ENCODE results near the gene RIMBP3C.
"Not testable (repeated sequence)": the region's sequence is repeated elsewhere in the genome, so short reads cannot be mapped to it uniquely, and the experiment has no call there.

The RIMBP3C gene

DNA sequence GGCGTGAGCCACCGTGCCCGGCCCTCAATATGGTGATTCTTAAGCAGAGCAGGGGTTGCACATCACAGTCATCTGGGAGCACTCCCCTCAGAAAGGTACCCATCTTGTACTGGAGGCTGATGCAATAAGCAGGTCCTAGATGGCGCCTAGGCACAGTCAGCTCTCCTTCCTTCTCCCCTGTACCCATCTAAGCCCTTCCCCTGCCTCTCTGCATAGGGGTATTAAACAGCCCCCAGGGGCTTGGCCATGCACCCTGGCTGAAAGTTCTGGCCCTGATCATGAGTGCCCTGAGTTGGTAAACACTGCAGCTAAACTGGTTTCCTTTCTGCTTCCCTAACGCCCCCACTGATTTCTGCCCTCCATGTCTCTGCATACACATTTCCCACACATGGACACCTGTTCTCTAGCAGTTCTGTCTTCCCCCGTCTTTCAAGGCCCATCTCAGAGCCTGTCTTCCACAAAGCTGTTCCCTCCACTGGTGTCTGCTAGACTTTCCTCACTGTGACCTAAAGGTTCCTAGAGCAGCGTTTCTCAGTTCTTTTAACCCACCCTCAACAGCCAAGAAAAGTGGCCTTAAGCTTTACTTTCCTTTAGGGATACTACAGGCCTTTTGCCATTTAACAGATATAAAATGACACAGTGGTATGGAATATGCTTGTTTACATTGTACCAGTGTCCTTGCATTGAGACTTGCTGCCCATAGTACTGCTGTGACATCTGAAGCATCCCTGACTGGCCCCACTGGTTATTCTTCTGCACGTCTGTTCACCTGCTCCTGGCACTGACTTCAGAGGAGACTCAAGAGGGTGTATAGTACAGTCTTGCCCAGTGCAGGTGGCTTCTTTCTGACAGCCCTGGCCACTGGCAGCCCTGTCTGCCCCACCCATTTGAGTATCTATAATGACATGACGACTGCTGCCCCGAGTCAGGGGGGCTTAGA lies 31.8 kb upstream of the RIMBP3C start:
- H3K9me3 Mint-ChIP-seq (ENCODE audit: low read depth) = no peaks in the 10 kb centered on the region
- peak overlapping the region; percentile 70 for H3K4me3 Mint-ChIP-seq
- H3K36me3 Mint-ChIP-seq = no peaks in the 10 kb centered on the region
- H3K27ac Mint-ChIP-seq = peak overlapping the region; percentile 75
- H3K4me1 Mint-ChIP-seq (ENCODE audit: low read depth) = peaks cover 53% of the 10 kb centered on the region
- no peaks in the 10 kb centered on the region for H3K27me3 Mint-ChIP-seq

DNA sequence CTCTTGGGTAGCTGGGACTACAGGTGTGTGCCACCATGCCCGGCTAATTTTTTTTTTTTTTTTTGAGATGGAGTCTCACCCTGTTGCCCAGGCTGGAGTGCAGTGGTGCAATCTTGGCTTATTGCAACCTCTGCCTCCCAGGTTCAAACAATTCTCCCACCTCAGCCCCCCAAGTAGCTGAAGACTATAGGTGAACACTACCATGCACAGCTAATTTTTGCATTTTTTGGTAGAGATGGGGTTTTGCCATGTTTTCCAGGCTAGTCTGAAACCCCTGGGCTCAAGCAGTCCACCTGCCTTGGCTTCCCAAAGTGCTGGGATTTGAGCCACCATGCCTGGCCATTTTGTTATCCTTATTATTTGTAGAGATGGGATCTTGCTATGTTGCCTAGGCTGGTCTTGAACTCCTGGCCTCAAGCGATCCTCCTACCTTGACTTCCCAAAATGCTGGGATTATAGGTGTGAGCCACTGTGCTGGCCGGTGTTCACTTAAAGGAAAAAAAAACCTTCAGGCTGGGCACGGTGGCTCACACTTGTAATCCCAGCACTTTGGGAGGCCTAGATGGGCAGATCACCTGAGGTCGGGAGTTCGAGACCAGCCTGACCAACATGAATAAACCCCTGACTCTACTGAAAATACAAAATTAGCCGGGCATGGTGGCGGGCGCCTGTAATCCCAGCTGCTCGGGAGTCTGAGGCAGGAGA lies 29.9 kb upstream of the RIMBP3C start:
- not testable (repeated sequence) for H3K27ac Mint-ChIP-seq; H3K4me3 Mint-ChIP-seq; H3K9me3 Mint-ChIP-seq (ENCODE audit: low read depth); H3K36me3 Mint-ChIP-seq; H3K27me3 Mint-ChIP-seq
- peaks cover 53% of the 10 kb centered on the region for H3K4me1 Mint-ChIP-seq (ENCODE audit: low read depth)

DNA sequence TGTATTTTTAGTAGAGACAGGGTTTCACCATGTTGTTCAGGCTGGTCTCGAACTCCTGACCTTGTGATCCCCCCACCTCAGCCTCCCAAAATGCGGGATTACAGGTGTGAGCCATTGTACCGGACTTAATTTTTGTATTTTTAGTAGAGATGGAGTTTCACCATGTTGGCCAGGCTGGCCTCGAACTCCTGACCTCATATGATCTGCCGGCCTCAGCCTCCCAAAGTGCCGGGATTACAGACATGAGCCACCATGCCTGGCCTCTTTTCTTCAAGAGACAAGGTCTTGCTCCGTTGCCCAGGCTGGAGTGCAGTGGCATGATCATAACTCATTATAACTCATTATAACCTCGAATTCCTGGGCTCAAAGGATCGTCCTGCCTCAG lies 29.4 kb upstream of the RIMBP3C start:
- not testable (repeated sequence) for H3K4me3 Mint-ChIP-seq; H3K36me3 Mint-ChIP-seq; H3K9me3 Mint-ChIP-seq (ENCODE audit: low read depth); H3K27me3 Mint-ChIP-seq; H3K27ac Mint-ChIP-seq
- H3K4me1 Mint-ChIP-seq (ENCODE audit: low read depth) = peaks cover 55% of the 10 kb centered on the region

DNA sequence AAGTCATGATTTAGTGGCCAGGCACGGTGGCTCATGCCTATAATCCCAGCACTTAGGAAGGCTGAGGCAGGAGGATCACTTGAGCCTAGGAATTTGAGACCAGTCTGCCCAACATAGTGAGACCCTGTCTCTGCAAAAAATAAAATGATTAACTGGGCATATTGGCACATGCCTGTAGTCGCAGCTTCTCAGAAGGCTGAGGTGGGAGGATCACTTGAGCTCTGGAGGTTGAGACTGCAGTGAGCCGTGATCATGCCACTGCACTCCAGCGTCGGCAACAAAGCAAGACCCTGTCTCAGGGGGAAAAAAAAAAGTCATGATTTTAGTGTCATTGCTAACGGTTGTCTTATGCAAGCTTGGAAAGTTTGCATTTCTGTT lies 28.2 kb upstream of the RIMBP3C start:
- H3K27ac Mint-ChIP-seq = no peak overlapping the region
- no peaks in the 10 kb centered on the region for H3K36me3 Mint-ChIP-seq
- H3K4me1 Mint-ChIP-seq (ENCODE audit: low read depth) = peaks cover 50% of the 10 kb centered on the region
- no peak overlapping the region for H3K4me3 Mint-ChIP-seq
- H3K27me3 Mint-ChIP-seq = no peaks in the 10 kb centered on the region
- H3K9me3 Mint-ChIP-seq (ENCODE audit: low read depth) = no peaks in the 10 kb centered on the region

DNA sequence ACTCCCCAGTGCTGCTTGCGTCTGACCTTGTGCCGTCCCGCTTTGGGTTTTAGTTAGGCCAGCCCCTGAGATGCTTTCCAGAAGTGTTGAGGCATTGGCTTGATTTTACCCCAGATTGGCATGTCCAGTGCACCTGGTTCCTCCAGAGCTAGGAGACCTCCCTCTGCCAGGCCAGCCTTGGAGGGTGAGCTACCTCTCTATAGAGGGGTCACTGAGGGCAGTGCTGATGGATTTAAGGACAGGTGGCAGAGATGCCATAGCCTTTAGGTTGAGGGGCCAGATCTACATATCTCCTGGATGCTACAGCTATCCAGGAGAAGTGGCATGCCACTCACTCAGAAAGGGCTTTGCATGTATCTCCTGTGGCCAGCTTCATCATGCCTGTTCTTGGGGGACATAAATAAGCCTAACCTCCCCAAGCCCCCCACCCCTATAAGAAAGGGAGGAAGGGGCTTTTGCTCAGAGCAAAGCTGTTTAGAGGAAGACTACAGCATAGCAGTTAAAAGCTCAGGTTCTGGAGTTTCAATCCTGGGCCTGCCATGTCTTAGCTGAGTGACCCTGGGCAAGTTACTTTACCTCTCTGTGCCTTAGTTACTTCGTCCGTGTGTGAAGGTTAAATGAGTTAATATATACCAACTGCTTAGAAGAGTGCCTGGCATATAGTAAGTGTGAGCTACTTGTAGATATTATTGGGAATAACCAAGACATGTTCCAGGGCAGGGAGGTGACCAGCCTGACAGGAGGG lies 22.7 kb upstream of the RIMBP3C start:
- no peaks in the 10 kb centered on the region for H3K27me3 Mint-ChIP-seq
- H3K36me3 Mint-ChIP-seq = peaks cover 10% of the 10 kb centered on the region
- no peak overlapping the region for H3K27ac Mint-ChIP-seq
- H3K4me3 Mint-ChIP-seq = no peak overlapping the region
- H3K4me1 Mint-ChIP-seq (ENCODE audit: low read depth) = peaks cover 75% of the 10 kb centered on the region
- no peaks in the 10 kb centered on the region for H3K9me3 Mint-ChIP-seq (ENCODE audit: low read depth)

DNA sequence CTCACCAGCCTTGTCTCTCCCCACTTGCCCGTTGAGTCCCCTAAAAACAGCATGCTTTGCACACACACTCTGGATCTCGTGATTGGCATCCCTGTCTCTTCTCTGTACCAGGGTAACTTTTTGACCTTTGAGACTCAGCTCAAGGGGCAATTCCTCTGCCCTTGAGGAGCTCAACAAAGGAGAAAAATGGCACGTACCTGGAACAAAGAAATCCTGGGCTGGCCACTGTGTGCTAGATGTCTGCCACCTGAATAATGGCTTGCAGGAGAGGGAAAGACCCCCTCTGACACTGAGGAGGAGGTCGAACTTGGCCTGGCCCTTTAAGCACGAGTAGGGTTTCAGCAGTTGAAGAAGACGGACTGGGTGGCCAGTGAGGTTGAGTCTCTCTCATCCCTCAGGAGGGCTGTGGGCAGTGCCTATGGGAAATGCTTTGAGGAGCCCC lies 22.1 kb upstream of the RIMBP3C start:
- H3K36me3 Mint-ChIP-seq = peaks cover 10% of the 10 kb centered on the region
- H3K27ac Mint-ChIP-seq = no peak overlapping the region
- no peak overlapping the region for H3K4me3 Mint-ChIP-seq
- peaks cover 75% of the 10 kb centered on the region for H3K4me1 Mint-ChIP-seq (ENCODE audit: low read depth)
- no peaks in the 10 kb centered on the region for H3K9me3 Mint-ChIP-seq (ENCODE audit: low read depth)
- no peaks in the 10 kb centered on the region for H3K27me3 Mint-ChIP-seq

GRCh38 chr22:21571679-21572078 lies 20.4 kb upstream of the RIMBP3C start:
- H3K4me3 Mint-ChIP-seq = peak overlapping the region; percentile 64
- peaks cover 10% of the 10 kb centered on the region for H3K36me3 Mint-ChIP-seq
- peak overlapping the region; percentile 86 for H3K27ac Mint-ChIP-seq
- no peaks in the 10 kb centered on the region for H3K27me3 Mint-ChIP-seq
- no peaks in the 10 kb centered on the region for H3K9me3 Mint-ChIP-seq (ENCODE audit: low read depth)
- H3K4me1 Mint-ChIP-seq (ENCODE audit: low read depth) = peaks cover 62% of the 10 kb centered on the region

GRCh38 chr22:21570398-21570797 lies 19.1 kb upstream of the RIMBP3C start:
- Mint-ChIP-seq H3K4me1 (ENCODE audit: low read depth) (peaks cover 58% of the 10 kb centered on the region), H3K36me3 (peaks cover 10% of the 10 kb centered on the region), H3K4me3 (peak overlapping the region; percentile 94), H3K27me3 (no peaks in the 10 kb centered on the region), H3K9me3 (ENCODE audit: low read depth) (no peaks in the 10 kb centered on the region), H3K27ac (peak overlapping the region; percentile 87)

- no peaks in the 10 kb centered on the region for H3K27me3 Mint-ChIP-seq
- H3K9me3 Mint-ChIP-seq (ENCODE audit: low read depth) = no peaks in the 10 kb centered on the region
- peak overlapping the region; percentile 87 for H3K27ac Mint-ChIP-seq
- H3K36me3 Mint-ChIP-seq = peaks cover 10% of the 10 kb centered on the region
- peaks cover 57% of the 10 kb centered on the region for H3K4me1 Mint-ChIP-seq (ENCODE audit: low read depth)
- H3K4me3 Mint-ChIP-seq = peak overlapping the region; percentile 94
Observed at GRCh38 chr22:21569459-21570170, 18.4 kb upstream of the RIMBP3C start.

DNA sequence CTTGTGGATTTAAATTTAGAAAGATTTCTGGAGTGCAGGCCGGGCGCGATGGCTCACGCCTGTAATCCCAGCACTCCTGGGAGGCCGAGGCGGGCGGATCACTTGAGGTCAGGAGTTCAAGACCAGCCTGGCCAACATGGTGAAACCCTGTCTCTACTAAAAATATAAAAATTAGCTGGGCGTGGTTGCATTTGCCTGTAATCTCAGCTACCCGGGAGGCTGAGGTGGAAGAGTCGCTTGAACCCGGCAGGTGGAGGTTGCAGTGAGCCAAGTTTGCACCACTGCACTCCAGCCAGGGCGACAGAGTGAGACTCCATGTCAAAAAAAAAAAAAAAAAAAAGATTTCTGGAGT lies 17.8 kb upstream of the RIMBP3C start:
- Mint-ChIP-seq H3K36me3 (peaks cover 10% of the 10 kb centered on the region), H3K4me3 (peak overlapping the region; percentile 94), H3K4me1 (ENCODE audit: low read depth) (peaks cover 52% of the 10 kb centered on the region)
- H3K27me3 Mint-ChIP-seq; H3K9me3 Mint-ChIP-seq (ENCODE audit: low read depth); H3K27ac Mint-ChIP-seq: not testable (repeated sequence)

GRCh38 chr22:21568347-21569075 lies 17.2 kb upstream of the RIMBP3C start:
- Mint-ChIP-seq H3K4me3 (peak overlapping the region; percentile 94), H3K9me3 (ENCODE audit: low read depth) (no peaks in the 10 kb centered on the region), H3K4me1 (ENCODE audit: low read depth) (peaks cover 46% of the 10 kb centered on the region), H3K36me3 (peaks cover 10% of the 10 kb centered on the region), H3K27ac (peak overlapping the region; percentile 91), H3K27me3 (no peaks in the 10 kb centered on the region)

DNA sequence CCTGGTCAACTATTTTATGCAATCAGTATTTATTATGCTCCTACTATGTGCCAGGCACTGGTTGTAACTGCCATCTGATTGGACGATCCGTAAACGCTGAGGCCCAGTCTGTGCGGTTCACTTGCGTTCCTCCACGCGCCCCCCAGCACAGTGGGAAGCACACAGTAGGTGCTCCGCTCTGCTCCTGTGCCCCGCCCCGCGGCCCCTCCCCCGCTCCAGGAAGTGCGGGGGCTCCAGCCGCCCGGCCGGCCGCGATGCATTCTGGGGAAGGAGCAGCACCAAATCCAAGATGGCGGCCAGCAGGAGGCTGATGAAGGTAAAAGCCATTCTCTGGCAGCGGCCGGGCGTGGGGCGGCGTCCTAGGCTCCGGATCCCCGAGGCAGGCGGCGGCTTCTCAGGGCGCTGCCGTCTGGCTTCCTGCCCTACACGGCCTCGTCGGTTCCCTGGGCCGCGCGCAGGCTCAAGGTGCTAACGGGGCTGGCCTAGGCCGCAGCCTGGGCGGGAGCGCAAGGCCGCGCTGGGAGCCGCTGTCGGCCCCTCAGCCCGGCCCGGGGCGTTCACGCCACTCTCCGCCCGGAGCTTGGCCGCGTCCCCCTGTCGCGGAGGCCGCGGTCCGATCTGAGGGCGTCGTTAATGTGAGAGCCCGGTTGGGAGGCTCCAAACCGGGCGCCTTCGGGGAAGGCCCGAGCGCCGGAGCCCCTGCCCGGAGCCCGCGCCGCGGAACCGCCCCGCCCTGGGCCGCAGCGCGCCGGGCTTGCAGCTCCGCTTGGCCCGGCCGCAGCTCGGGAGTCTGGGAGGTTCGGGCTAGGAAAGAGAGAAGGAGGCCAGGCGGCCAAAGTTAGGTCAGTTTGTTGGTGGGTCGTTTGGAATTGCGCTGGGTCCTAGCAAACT lies 16.4 kb upstream of the RIMBP3C start, which contains the start of gene UBE2L3:
TSS of gene UBE2L3 (plus strand) at position 259 of the 891 bp plus-strand sequence. CDS start at position 290, 31 bp downstream.
- Mint-ChIP-seq H3K27me3 (no peaks in the 10 kb centered on the region), H3K9me3 (ENCODE audit: low read depth) (no peaks in the 10 kb centered on the region), H3K4me3 (peak within 1 kb of the TSS; percentile 94), H3K27ac (peak within 1 kb of the TSS; percentile 91), H3K36me3 (peaks cover 10% of the 10 kb centered on the region), H3K4me1 (ENCODE audit: low read depth) (peaks cover 38% of the 10 kb centered on the region)

DNA sequence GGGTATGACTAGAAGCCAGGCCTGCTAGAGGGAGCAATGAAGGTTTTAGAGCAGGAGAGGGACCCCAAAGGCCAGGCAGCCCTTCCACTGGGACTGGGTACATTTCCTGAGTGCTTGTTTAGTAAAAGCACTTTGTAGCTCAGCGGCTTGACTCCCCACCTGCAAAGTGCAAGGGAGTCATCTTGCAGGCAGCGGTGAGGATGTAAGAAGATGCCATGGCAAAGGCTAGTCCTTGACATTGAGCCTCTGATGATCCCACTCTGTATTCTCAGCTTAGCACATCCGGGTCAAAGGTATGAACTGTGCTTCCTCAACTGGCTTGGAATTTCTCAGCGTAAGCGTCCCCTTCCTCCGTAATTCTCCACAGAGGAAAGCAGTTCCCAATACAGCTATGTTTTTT lies 13.2 kb upstream of the RIMBP3C start:
- Mint-ChIP-seq H3K36me3 (peaks cover 2% of the 10 kb centered on the region), H3K9me3 (ENCODE audit: low read depth) (no peaks in the 10 kb centered on the region), H3K27ac (no peak overlapping the region), H3K27me3 (no peaks in the 10 kb centered on the region), H3K4me1 (ENCODE audit: low read depth) (peaks cover 8% of the 10 kb centered on the region), H3K4me3 (no peak overlapping the region)

Data from activated naive CD8-positive, alpha-beta T cell (primary cell).